HG03520 (cell line): ENCODE results near the gene USP37.
"Not testable (repeated sequence)": the region's sequence is repeated elsewhere in the genome, so short reads cannot be mapped to it uniquely, and the experiment has no call there.

Source experiments
- ATAC-seq: cut with Tn5 transposase; IDR thresholded peaks from one replicate; pipeline ENCODE4 v1.9.1; 2021; ENCODE audit warnings: mild to moderate bottlenecking, moderate library complexity; ENCODE audit not compliant: unreplicated experiment

USP37 gene

GRCh38 chr2:218557941-218558340, 10.2 kb downstream of the USP37 start:
- no peak for ATAC-seq

GRCh38 chr2:218555527-218555926, 12.6 kb downstream of the USP37 start:
- no peak for ATAC-seq

- ATAC-seq: not testable (repeated sequence)
Observed at GRCh38 chr2:218554225-218554624, 13.9 kb downstream of the USP37 start.

GRCh38 chr2:218547978-218548377, 20.2 kb downstream of the USP37 start:
- ATAC-seq: no peak

- no peak for ATAC-seq
Observed at GRCh38 chr2:218547511-218547910, 20.6 kb downstream of the USP37 start.

- ATAC-seq: no peak
Observed at GRCh38 chr2:218546012-218546411, 22.1 kb downstream of the USP37 start.

GRCh38 chr2:218540015-218540414, 28.1 kb downstream of the USP37 start:
- ATAC-seq: no peak

GRCh38 chr2:218536804-218537494, 31.2 kb downstream of the USP37 start:
- ATAC-seq: no peak

- no peak for ATAC-seq
Observed at GRCh38 chr2:218529990-218530389, 38.2 kb downstream of the USP37 start.

- ATAC-seq: not testable (repeated sequence)
Observed at GRCh38 chr2:218528409-218528808, 39.7 kb downstream of the USP37 start.

- ATAC-seq: no peak
Observed at GRCh38 chr2:218523651-218524050, 44.5 kb downstream of the USP37 start.

- no peak for ATAC-seq
Observed at GRCh38 chr2:218518876-218519275, 49.3 kb downstream of the USP37 start.

- peak; percentile 55 for ATAC-seq
Observed at GRCh38 chr2:218517434-218518206, 50.5 kb downstream of the USP37 start.

GRCh38 chr2:218516614-218517013, 51.5 kb downstream of the USP37 start:
- no peak for ATAC-seq

GRCh38 chr2:218513676-218514075, 54.5 kb downstream of the USP37 start:
- no peak for ATAC-seq

- ATAC-seq: no peak
Observed at GRCh38 chr2:218508299-218508698, 59.9 kb downstream of the USP37 start.

GRCh38 chr2:218505754-218506371, 62.3 kb downstream of the USP37 start:
- no peak for ATAC-seq

- no peak for ATAC-seq
Observed at GRCh38 chr2:218501665-218502064, 66.5 kb downstream of the USP37 start.

- no peak for ATAC-seq
Observed at GRCh38 chr2:218500501-218501060, 67.6 kb downstream of the USP37 start.

GRCh38 chr2:218485986-218486667, 82.0 kb downstream of the USP37 start:
- ATAC-seq: no peak

- ATAC-seq: no peak
Observed at GRCh38 chr2:218482651-218483050, 85.5 kb downstream of the USP37 start.
